Measurements from ENCODE around the gene SNIP1.
"Not testable (repeated sequence)": the region's sequence is repeated elsewhere in the genome, so short reads cannot be mapped to it uniquely, and the experiment has no call there.

Gene SNIP1, protein sequence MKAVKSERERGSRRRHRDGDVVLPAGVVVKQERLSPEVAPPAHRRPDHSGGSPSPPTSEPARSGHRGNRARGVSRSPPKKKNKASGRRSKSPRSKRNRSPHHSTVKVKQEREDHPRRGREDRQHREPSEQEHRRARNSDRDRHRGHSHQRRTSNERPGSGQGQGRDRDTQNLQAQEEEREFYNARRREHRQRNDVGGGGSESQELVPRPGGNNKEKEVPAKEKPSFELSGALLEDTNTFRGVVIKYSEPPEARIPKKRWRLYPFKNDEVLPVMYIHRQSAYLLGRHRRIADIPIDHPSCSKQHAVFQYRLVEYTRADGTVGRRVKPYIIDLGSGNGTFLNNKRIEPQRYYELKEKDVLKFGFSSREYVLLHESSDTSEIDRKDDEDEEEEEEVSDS

DNA sequence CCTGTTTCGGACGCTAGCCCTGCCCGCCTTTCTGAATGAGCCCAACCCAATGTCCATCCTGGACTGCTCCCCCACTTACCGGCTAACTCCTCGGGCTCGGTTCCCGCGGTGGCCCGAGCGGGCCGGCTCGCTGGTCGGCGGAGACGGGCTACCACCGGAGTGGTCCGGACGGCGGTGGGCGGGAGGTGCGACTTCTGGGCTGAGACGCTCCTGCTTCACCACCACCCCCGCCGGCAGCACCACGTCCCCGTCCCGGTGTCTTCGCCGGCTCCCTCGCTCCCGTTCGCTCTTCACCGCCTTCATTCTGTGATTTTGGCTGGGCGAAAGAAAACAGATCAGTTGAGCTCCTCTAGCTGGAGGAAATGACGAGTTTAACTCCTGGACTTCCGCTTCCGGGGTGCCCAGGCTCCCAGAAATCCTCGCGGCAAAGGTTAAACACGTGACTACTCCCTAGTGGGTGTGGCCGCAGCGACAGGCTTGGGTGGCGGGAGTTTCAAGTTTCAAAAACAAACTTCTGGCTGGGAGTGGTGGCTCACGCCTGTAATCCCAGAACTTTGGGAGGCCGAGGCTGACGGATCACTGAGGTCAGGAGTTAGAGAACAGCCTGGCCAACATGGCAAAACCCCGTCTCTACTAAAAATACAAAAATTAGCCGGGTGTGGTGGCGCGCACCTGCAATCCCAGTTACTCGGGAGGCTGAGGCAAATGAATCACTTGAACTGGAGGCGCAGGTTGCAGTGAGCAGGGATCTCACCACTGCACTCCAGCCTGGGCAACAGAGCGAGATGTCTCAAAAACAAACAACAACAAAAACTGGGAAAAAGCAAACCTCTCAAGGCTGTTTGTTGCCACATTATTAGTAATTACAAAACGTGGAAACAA lies at the start of gene SNIP1:
Gene SNIP1 (minus strand): TSS at position 367 of the 882 bp plus-strand sequence. CDS start 64 bp downstream, at position 303.
- no peaks in the 10 kb centered on the region for H3K27me3 Mint-ChIP-seq
- H3K4me3 Mint-ChIP-seq, result peak within 1 kb of the TSS; percentile 92
- H3K36me3 Mint-ChIP-seq, result peaks cover 29% of the 10 kb centered on the region
- no peaks in the 10 kb centered on the region for H3K9me3 Mint-ChIP-seq
- peaks cover 34% of the 10 kb centered on the region for H3K4me1 Mint-ChIP-seq
- H3K27ac Mint-ChIP-seq, result peak within 1 kb of the TSS; percentile 92
- peak; percentile 98 for ATAC-seq

DNA sequence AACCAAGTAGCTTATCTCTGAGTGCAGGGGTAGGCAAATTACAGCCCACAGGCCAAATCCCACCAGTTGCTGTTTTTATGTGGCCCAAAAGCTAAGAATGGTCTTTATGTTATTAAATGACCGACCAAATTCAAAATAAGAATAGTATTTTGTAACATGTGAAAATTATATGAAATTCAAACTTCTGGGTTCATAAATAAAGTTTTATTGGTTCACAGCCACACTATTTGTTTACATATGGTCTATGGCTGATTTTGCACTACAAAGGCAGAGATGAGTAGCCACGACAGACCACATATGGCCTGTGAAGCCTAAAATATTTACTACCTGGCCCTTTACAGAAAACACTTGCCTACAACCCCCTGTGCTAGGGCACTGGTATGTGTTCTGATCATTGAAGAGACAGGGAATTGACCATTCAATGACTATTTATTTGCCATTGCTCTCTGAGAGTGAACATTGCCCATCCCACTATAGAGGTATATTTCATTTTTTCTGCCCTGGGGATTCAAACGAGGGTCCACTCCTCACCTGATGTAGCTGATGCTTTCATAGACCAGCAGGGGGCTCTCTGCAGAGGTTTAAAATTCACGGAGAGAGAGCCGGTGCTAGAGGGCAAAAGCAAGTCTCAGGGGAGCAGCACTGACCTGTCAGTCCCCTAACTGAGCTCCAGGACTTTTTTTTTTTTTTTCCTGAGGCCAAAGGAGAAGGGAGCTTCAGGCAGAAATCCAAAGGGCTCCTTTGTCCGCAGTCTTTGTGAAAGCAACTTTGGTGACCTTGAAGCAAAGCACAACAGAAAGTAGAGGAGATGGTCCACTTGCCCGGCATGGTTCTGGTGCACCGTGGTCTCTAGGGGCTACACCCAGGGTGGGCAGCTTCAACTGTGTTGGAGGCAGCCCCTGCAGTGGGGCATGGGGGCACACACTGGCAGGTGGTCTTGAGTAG lies 48.9 kb upstream of the SNIP1 start:
- H3K4me3 Mint-ChIP-seq, result peak overlapping the region; percentile 28
- H3K27me3 Mint-ChIP-seq, result peaks cover 22% of the 10 kb centered on the region
- H3K36me3 Mint-ChIP-seq, result no peaks in the 10 kb centered on the region
- no peak overlapping the region for H3K27ac Mint-ChIP-seq
- peaks cover 6% of the 10 kb centered on the region for H3K4me1 Mint-ChIP-seq
- peak; percentile 45 for ATAC-seq
- no peaks in the 10 kb centered on the region for H3K9me3 Mint-ChIP-seq

DNA sequence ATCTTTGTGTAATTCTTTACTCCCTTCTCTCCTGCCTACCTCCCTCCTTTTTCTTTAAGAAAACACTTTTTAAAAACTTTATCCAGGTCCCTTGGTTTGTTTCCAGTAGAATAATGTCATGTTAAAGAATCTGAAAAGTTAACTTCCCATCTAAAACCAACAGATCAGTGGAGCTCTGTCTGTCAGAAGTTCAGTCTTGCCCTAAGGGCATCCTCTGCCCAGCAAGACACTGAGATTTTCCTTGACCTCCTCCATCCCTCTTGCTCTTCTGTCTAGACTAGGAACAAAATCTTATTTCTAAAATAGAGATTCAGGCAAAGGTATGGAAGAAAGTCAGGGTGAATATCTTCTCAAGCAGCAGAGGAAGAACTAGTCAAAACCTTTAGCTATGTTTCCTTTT lies 47.3 kb upstream of the SNIP1 start:
- Mint-ChIP-seq H3K36me3 (no peaks in the 10 kb centered on the region), H3K27ac (no peak overlapping the region), H3K4me3 (no peak overlapping the region), H3K27me3 (peaks cover 21% of the 10 kb centered on the region), H3K4me1 (peaks cover 9% of the 10 kb centered on the region), H3K9me3 (no peaks in the 10 kb centered on the region)
- ATAC-seq, result no peak

DNA sequence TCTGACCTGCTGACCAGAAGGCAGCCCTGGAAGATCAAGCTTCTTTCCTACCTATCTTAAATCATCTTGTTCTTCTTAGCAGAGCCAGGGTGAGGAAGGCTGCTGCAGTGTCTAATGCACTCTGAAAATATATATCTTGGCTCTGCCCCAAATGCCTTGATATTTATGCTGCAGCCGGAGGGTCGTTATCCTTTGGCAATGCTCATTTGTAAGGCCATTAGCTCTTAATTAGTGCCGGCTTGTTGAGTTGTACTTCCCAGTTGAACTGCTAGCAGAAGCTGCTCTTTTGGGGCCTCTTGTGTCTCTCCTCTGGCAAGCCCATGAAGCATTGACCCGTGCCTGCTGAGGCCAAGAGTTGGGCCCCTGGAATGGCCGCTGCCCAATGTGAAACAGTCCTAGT lies 45.8 kb upstream of the SNIP1 start:
- no peaks in the 10 kb centered on the region for H3K36me3 Mint-ChIP-seq

DNA sequence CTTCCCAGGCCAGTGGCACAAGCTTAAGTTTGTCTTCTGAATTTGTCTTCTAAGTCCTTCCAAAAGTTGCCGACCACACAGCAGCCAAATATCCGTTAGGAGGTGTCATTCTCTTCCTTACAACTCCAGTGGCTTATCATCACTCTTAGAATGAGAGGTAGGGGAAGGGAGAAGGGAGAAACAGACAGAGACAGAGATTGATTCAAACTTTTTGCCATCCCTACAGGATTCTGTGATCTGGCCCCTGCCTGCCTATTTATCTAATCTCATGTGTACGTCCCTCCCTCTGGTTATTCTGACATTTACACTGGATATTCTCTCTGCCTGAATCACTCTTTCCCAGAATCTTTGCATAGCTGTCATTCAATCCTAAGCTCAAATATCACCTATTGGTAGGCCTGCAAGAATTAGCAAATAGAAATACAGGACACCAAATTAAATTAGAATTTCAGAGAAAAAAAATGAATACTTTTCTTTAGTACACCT lies 42.1 kb upstream of the SNIP1 start:
- H3K4me1 Mint-ChIP-seq, result peaks cover 23% of the 10 kb centered on the region
- no peaks in the 10 kb centered on the region for H3K27me3 Mint-ChIP-seq

More for the DNA sequence above, 45.8 kb upstream of the SNIP1 start:
- Mint-ChIP-seq H3K27me3 (peaks cover 11% of the 10 kb centered on the region), H3K9me3 (no peaks in the 10 kb centered on the region), H3K4me3 (no peak overlapping the region), H3K27ac (no peak overlapping the region), H3K4me1 (peaks cover 23% of the 10 kb centered on the region)
- ATAC-seq, result no peak

DNA sequence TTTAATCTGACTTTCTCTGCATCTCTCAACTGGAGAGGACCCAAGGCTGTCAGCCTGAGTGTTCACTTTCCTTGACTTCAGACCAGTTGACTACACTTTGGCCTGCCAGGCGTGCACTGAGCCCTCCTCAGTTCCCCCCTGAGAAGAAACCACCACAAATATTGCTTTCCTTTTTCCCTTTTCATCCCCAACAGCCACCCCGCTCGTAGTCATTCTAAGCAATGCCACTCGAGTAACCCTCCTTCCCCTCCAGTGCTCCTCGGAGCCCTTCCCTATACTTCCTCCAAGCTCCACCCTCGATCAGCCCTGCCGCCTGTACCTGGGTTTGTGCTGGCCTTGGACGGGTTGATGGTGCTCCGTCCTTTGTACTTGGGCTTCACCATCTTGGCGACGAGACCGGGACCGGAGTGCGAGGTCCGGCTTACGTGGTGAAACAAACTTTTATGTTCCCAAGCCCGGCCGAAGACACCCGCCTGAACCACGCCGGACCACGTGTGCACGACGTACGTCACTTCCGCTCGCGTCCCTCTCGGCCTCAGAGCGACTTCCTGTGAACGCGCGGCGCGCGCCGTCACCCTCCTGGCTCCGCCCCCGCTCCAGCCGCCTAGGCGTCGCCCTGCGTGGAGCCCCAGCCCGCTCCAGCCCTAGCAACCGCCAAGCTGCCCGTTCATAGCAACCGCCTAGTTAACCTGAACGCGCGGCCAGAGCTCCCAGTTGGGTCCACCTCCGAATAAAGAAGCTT lies 41.5 kb upstream of the SNIP1 start, which contains the start of gene GNL2:
Gene GNL2 (minus strand): TSS at position 498 of the 742 bp plus-strand sequence. CDS start 115 bp downstream, at position 383.
- ATAC-seq, result peak; percentile 100
- H3K4me1 Mint-ChIP-seq, result peaks cover 23% of the 10 kb centered on the region
- H3K27ac Mint-ChIP-seq, result peak within 1 kb of the TSS; percentile 95
- H3K4me3 Mint-ChIP-seq, result peak within 1 kb of the TSS; percentile 99
- no peaks in the 10 kb centered on the region for H3K9me3 Mint-ChIP-seq
- peaks cover 5% of the 10 kb centered on the region for H3K36me3 Mint-ChIP-seq
- H3K27me3 Mint-ChIP-seq, result no peaks in the 10 kb centered on the region

More for the DNA sequence above, 42.1 kb upstream of the SNIP1 start:
- Mint-ChIP-seq H3K9me3 (no peaks in the 10 kb centered on the region), H3K27ac (peak overlapping the region; percentile 95), H3K36me3 (no peaks in the 10 kb centered on the region), H3K4me3 (peak overlapping the region; percentile 99)
- no peak for ATAC-seq

DNA sequence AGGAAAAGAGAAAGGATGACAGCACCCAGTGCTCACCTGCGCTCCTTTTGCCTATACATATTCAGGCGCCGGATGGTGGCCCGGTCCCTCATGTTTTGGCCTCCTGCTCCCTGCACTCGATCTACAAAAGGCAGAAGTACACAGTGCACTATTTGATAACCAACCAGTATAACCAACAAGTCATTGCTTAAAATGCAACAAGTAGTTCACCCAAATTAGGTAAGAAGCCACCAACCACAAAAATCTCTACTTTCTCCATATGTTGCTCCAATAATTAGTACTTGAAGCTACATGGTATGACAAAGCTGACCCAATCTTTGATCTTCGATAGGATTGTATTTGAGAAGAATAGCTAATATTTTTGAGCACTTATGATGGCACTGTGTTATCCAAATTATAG lies 39.6 kb upstream of the SNIP1 start:
- no peaks in the 10 kb centered on the region for H3K9me3 Mint-ChIP-seq
- H3K36me3 Mint-ChIP-seq, result peaks cover 15% of the 10 kb centered on the region
- ATAC-seq, result no peak
- H3K27me3 Mint-ChIP-seq, result no peaks in the 10 kb centered on the region
- peaks cover 23% of the 10 kb centered on the region for H3K4me1 Mint-ChIP-seq
- H3K27ac Mint-ChIP-seq, result no peak overlapping the region
- H3K4me3 Mint-ChIP-seq, result no peak overlapping the region

DNA sequence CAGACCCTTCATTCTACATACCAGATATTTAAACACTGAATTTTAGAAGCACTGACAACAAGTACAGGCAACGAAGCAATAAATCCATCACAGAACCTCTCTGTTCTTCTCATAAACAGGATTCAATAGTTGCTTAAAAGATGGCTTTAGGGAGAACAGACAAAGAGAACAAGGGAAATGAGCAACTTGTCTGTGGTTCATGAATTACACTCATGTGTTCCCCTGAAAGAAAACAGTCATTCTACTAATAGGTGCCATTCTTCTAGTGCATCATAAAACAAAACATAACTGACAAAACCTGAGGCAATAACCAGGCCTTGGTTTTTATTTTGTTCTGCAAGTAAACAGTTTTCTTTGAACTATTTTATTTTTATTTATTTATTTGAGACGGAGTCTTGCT lies 34.8 kb upstream of the SNIP1 start:
- ATAC-seq, result no peak
- Mint-ChIP-seq H3K4me1 (no peaks in the 10 kb centered on the region), H3K4me3 (no peak overlapping the region), H3K27me3 (no peaks in the 10 kb centered on the region), H3K36me3 (peaks cover 44% of the 10 kb centered on the region), H3K27ac (no peak overlapping the region), H3K9me3 (no peaks in the 10 kb centered on the region)

DNA sequence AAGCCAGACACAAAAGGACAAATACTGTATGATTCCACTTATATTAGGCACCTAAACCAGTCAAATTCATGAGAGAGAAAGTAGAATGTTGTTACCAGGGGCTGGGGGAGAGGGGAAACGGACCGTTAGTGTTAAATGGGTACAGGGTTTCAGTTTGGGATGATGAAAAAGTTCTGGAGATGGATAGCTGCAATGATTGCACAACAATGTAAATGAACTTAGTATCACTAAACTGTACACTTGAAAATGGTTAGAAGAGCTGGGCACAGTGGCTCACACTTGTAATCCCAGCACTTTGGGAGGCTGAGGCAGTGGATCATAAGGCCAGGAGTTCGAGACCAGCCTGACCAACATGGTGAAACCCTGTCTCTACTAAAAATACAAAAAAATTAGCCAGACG lies 30.5 kb upstream of the SNIP1 start:
- not testable (repeated sequence) for H3K27me3 Mint-ChIP-seq, H3K4me3 Mint-ChIP-seq, H3K27ac Mint-ChIP-seq, ATAC-seq, H3K9me3 Mint-ChIP-seq, H3K4me1 Mint-ChIP-seq
- peaks cover 71% of the 10 kb centered on the region for H3K36me3 Mint-ChIP-seq

DNA sequence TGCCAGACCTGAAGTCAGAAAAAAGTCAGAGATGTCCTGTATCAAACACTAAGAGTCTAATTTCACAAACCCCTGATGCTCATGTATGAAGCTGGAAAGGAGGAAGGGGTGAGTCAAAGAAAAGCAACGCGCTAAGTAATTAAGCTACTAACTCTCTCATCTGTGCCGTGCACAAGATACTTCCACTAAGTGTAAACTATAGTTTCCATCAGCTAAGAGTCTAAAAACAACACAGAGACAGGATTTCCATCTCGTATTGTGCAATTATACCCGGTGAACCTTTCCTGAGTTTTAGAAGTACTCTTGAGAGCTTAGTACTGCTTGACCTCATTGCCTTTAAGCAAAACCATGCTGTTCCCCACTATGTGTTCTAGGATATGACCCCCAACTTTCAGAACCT lies 21.6 kb upstream of the SNIP1 start:
- Mint-ChIP-seq H3K4me1 (no peaks in the 10 kb centered on the region), H3K36me3 (peaks cover 77% of the 10 kb centered on the region), H3K4me3 (no peak overlapping the region), H3K9me3 (no peaks in the 10 kb centered on the region), H3K27me3 (no peaks in the 10 kb centered on the region), H3K27ac (no peak overlapping the region)
- ATAC-seq, result no peak

DNA sequence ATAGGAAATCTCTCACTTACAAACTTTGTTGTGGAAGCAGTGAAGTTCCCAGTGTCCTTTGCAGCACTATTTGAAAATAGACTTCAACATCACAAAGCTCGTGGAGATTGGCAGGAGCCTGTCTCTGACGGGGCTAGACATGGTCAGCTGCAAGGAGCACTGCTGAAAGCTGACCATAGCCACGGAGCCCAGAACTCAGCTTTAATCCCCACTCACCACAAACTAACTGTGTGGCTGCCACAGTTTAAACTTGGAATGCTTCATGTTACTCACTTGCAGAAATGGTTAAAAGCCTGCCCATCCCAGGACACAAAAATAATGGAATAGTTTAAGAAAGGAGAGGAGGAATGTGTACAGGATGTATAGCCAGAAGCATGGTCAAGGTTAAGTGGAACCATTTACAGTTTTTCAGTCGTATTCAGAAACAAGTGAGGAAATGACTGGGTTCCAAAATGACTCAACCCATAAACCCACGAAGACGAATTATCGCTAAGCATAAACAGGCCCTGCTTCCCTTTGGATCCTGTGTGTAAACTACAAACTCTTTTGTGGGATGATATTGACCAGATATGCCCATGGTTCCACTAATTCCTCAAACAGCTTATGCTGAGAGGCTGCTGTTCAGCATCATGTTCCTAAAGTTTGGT lies 20.9 kb upstream of the SNIP1 start:
- Mint-ChIP-seq H3K27me3 (no peaks in the 10 kb centered on the region), H3K9me3 (no peaks in the 10 kb centered on the region), H3K36me3 (peaks cover 77% of the 10 kb centered on the region), H3K4me3 (no peak overlapping the region), H3K4me1 (no peaks in the 10 kb centered on the region), H3K27ac (no peak overlapping the region)
- no peak for ATAC-seq

DNA sequence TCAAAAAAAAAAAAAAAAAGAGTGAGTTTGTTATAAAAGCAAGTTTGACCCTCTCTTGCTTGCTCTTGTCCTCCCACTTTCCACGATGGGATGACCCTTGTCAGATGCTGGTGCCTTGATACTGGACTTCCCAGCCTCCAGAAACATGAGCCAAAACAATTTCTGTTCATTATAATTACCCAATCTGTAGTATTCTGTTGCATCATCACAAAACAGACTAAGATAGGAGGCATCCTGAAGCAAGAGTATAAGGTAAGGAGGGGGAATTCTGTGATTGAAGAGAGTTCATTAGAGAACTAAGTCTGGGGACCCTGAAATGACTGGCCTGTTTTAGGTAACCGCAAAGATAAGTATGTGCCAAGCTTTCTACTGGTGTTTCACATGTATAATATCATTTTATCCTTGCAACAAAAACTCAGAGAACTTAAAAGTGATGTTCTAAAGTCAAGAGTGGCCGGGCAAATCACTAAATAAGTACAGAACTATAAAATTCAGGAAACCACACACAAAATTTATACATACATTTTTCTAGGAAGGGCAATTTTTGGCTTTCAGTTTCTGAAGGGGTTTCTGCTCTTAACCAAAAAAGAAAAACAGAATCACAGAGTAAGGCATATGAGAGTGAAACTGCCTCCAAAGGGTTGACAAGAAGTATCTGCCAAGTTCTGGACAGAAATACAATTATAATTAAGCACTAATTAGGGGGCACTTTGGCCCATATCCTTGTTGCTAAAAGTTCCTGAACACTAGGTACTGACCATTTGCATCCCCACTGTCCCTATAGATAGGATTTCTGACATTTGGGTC lies 16.6 kb upstream of the SNIP1 start:
- Mint-ChIP-seq H3K27ac (no peak overlapping the region), H3K36me3 (peaks cover 88% of the 10 kb centered on the region), H3K4me1 (no peaks in the 10 kb centered on the region), H3K27me3 (no peaks in the 10 kb centered on the region), H3K4me3 (no peak overlapping the region), H3K9me3 (no peaks in the 10 kb centered on the region)
- no peak for ATAC-seq

DNA sequence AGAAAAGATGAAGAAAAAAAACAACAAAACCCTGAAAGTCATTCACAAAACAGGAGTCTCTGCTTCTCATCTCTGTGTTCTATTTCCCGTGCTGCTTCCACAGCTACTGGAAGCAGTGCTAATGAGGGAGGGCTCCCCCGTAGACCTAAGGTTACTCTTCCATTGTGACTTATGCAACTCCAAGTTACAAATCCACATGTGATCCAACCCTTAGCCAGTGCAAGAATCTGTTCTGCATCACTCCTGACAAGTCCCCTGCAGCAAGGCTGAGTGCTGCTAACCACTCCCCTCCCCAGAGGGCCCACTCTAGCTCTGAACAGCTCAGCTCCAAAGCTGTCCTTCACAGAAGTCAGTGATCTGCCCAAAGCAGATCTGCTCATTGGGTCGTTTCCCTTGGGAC lies 12.9 kb upstream of the SNIP1 start:
- ATAC-seq, result no peak
- Mint-ChIP-seq H3K4me3 (no peak overlapping the region), H3K36me3 (peaks cover 68% of the 10 kb centered on the region), H3K9me3 (no peaks in the 10 kb centered on the region), H3K27ac (no peak overlapping the region), H3K27me3 (no peaks in the 10 kb centered on the region), H3K4me1 (no peaks in the 10 kb centered on the region)

Measured in stimulated activated memory B cell treated with anti-CD40 and anti-IgM and Interleukin-4, amounts not matched to agents 10 μg/mL and 1 μg/mL and 100 μg/mL, for 72 hours (primary cell).